ENCODE results near the gene TIPRL.

Gene TIPRL

GRCh38 chr1:168243636-168244212 lies 65.0 kb downstream of the TIPRL start:
- H3K36me3 Mint-ChIP-seq: peaks cover 100% of the 10 kb centered on the region
- ATAC-seq (peak; percentile 75), DNase-seq (ENCODE audit: low spot score in 2 of 2) (peak in 1 of 2 donors; percentile 41)
- peaks cover 51% of the 10 kb centered on the region for H3K4me1 Mint-ChIP-seq
- no peaks in the 10 kb centered on the region for H3K9me3 Mint-ChIP-seq
- H3K27ac Mint-ChIP-seq: peak overlapping the region; percentile 32
- H3K4me3 Mint-ChIP-seq: no peak overlapping the region

- Mint-ChIP-seq H3K4me3 (no peak overlapping the region), H3K9me3 (no peaks in the 10 kb centered on the region), H3K36me3 (peaks cover 100% of the 10 kb centered on the region), H3K4me1 (peaks cover 58% of the 10 kb centered on the region), H3K27ac (no peak overlapping the region)
- ATAC-seq (no peak), DNase-seq (ENCODE audit: low spot score in 2 of 2) (no peak)
These were observed 66.3 kb downstream of the TIPRL start for GRCh38 chr1:168245042-168245441.

- H3K36me3 Mint-ChIP-seq: peaks cover 100% of the 10 kb centered on the region
- H3K4me3 Mint-ChIP-seq: no peak overlapping the region
- peaks cover 64% of the 10 kb centered on the region for H3K4me1 Mint-ChIP-seq
- H3K27ac Mint-ChIP-seq: no peak overlapping the region
- ATAC-seq (no peak), DNase-seq (ENCODE audit: low spot score in 2 of 2) (no peak)
- no peaks in the 10 kb centered on the region for H3K9me3 Mint-ChIP-seq
These were observed 67.7 kb downstream of the TIPRL start for GRCh38 chr1:168246506-168246905.
